Caco-2 (cell line): Measurements from ENCODE around the gene PTCH1. TPM values are rescaled to one million over a fixed set of nuclear protein-coding genes. Genes with fewer than 3 reads are reported as not detected.

Experiments used
- BruUV-seq: library from RNA; stranded (reverse); fragments of 400-500 nt; replicated peaks from 2 replicates; lab custom pipeline; 2021; lab: Mats Ljungman, UMichigan
- CTCF ChIA-PET: fragments of 300-600 bp; sonication (Branson Sonifier 250); formaldehyde crosslinking; loops from one replicate; lab custom pipeline; 2022; ENCODE audit warnings: antibody characterized with exemption; lab: Charles Lee
- POLR2A ChIA-PET: fragments of 300-600 bp; sonication (Branson Sonifier 250); formaldehyde crosslinking; loops from one replicate; lab custom pipeline; 2022; ENCODE audit warnings: antibody characterized with exemption; lab: Charles Lee
- DNase-seq, 2 experiments: peaks; one replicate each; pipeline versions ENCODE4 v3.0.0 to v3.0.0-alpha.2; 2020 to 2022
- H3K27me3 ChIP-seq: replicated peaks from 2 replicates; pipeline ENCODE4 v1.6.0; 2011; ENCODE audit warnings: low read length; ENCODE audit not compliant: control insufficient read depth, insufficient read depth
- H3K36me3 ChIP-seq: 2 replicates; pipeline ENCODE4 v1.5.1; 2011; ENCODE audit warnings: low read length; ENCODE audit not compliant: control insufficient read depth, insufficient read depth
- H3K4me1 ChIP-seq: fragments of 250-450 bp; sonication (Bioruptor Pico); 2 replicates; pipeline ENCODE4 v1.5.1; 2020; ENCODE audit warnings: mild to moderate bottlenecking
- H3K4me3 ChIP-seq: 2 replicates; pipeline ENCODE4 v1.5.1; 2011; ENCODE audit warnings: low read depth, mild to moderate bottlenecking, control low read depth, low read length
- H3K9me3 ChIP-seq: fragments of 250-450 bp; sonication (Bioruptor Pico); 2 replicates; pipeline ENCODE4 v1.5.1; 2020; ENCODE audit warnings: mild to moderate bottlenecking, moderate library complexity
- H3K27ac Mint-ChIP-seq: one replicate; pipeline ENCODE4 v1.8.0; 2022; ENCODE audit warnings: mixed read lengths; ENCODE audit not compliant: unreplicated experiment
- H3K27me3 Mint-ChIP-seq: one replicate; pipeline ENCODE4 v1.8.0; 2022; ENCODE audit warnings: mixed read lengths; ENCODE audit not compliant: insufficient read depth, unreplicated experiment
- H3K36me3 Mint-ChIP-seq: one replicate; pipeline ENCODE4 v1.8.0; 2022; ENCODE audit warnings: mild to moderate bottlenecking, mixed read lengths; ENCODE audit not compliant: insufficient read depth, unreplicated experiment
- H3K4me1 Mint-ChIP-seq: one replicate; pipeline ENCODE4 v1.8.0; 2022; ENCODE audit warnings: low read depth, mixed read lengths; ENCODE audit not compliant: unreplicated experiment
- H3K4me3 Mint-ChIP-seq: one replicate; pipeline ENCODE4 v1.8.0; 2022; ENCODE audit warnings: mild to moderate bottlenecking, moderate library complexity, mixed read lengths; ENCODE audit not compliant: unreplicated experiment
- H3K9me3 Mint-ChIP-seq: one replicate; pipeline ENCODE4 v1.8.0; 2022; ENCODE audit warnings: mixed read lengths; ENCODE audit not compliant: unreplicated experiment
- CTCF ChIP-seq, 2 experiments: fragments of 200-600 bp in 1 of 2; IDR thresholded peaks; 1 replicate in 1 of 2; 2 replicates in 1 of 2; pipeline versions ENCODE4 v1.5.1 to v1.8.0; 2011 to 2022; ENCODE audit warnings: antibody characterized with exemption in 1 of 2, control low read depth in 1 of 2, inconsistent platforms in 1 of 2, low read depth in 1 of 2, low read length in 1 of 2, mild to moderate bottlenecking in 1 of 2, moderate library complexity in 1 of 2; ENCODE audit not compliant: insufficient read depth in 1 of 2, severe bottlenecking in 1 of 2, unreplicated experiment in 1 of 2
- intact Hi-C: fragments of 100-400 bp; cut with micrococcal nuclease; formaldehyde crosslinking; loops from one replicate; pipeline ENCODE4 v1.10.0; 2022; ENCODE audit not compliant: unreplicated experiment
- total RNA-seq: library from RNA; stranded (reverse); gene quantifications from 2 replicates; pipeline ENCODE4 v1.2.3, GENCODE V29; 2022

PTCH1 gene
- total RNA-seq, 1 experiment from 2014 or later: 25.9 TPM

DNA sequence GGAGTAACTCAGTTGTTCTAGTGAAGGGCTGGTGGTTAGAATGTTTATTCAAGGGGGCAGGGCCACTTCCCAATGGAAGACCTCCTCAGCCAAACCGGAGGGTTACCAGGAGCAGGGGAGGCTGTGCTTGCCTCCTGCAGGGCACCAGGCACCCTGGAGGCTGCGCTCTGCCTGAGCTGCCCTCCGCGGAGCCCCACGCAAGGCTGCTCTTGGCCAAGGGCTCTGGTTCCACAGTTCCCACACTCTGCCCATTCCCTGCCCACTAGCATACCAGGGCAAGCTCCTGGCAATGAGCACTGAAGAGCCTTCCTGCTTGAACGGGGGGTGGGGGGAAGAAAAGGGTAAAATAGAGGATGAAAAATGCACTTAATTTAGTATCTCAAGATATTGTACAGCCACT, 35.5 kb upstream of the PTCH1 start:
- Mint-ChIP-seq H3K9me3 (no peaks in the 10 kb centered on the region), H3K4me3 (no peak overlapping the region), H3K36me3 (no peaks in the 10 kb centered on the region), H3K4me1 (no peaks in the 10 kb centered on the region), H3K27me3 (peaks cover 5% of the 10 kb centered on the region), H3K27ac (no peak overlapping the region)
- no peak overlapping the region for H3K4me3 ChIP-seq
- H3K36me3 ChIP-seq: no peaks in the 10 kb centered on the region
- no peak for DNase-seq
- ChIA-PET CTCF (no interaction called here), POLR2A (interaction anchor here (0.6 kb wide), 1 partner anchor 46 kb away, joined by 5 read pairs; no protein-coding TSS in a partner anchor)
- no peaks in the 10 kb centered on the region for H3K9me3 ChIP-seq
- no peak for TF ChIP-seq CTCF (IDR thresholded peaks at IDR 0.05; ENCODE audit: insufficient read depth in 1 of 2, low read depth in 1 of 2, low read length in 1 of 2, severe bottlenecking in 1 of 2, unreplicated experiment in 1 of 2)
- H3K4me1 ChIP-seq: no peaks in the 10 kb centered on the region
- BruUV-seq: no TSS peak
- intact Hi-C loops: no loop called here
- H3K27me3 ChIP-seq: no peaks in the 10 kb centered on the region

GRCh38 chr9:95551406-95551805, 34.6 kb upstream of the PTCH1 start:
- H3K9me3 ChIP-seq: no peaks in the 10 kb centered on the region
- H3K36me3 ChIP-seq: no peaks in the 10 kb centered on the region
- TF ChIP-seq CTCF (IDR thresholded peaks at IDR 0.05; ENCODE audit: insufficient read depth in 1 of 2, low read depth in 1 of 2, low read length in 1 of 2, severe bottlenecking in 1 of 2, unreplicated experiment in 1 of 2): no peak
- H3K4me3 Mint-ChIP-seq: no peak overlapping the region
- H3K4me1 ChIP-seq: no peaks in the 10 kb centered on the region
- POLR2A ChIA-PET: no interaction called here
- no peak for DNase-seq
- intact Hi-C loops: no loop called here
- no TSS peak for BruUV-seq
- CTCF ChIA-PET: interaction anchor here (0.7 kb wide), 1 partner anchor 37 kb away, joined by 4 read pairs; no protein-coding TSS in a partner anchor
- no peaks in the 10 kb centered on the region for H3K9me3 Mint-ChIP-seq
- H3K27me3 ChIP-seq: no peaks in the 10 kb centered on the region
- H3K4me3 ChIP-seq: no peak overlapping the region
- no peak overlapping the region for H3K27ac Mint-ChIP-seq
- no peaks in the 10 kb centered on the region for H3K4me1 Mint-ChIP-seq
- peaks cover 5% of the 10 kb centered on the region for H3K27me3 Mint-ChIP-seq
- no peaks in the 10 kb centered on the region for H3K36me3 Mint-ChIP-seq

DNA sequence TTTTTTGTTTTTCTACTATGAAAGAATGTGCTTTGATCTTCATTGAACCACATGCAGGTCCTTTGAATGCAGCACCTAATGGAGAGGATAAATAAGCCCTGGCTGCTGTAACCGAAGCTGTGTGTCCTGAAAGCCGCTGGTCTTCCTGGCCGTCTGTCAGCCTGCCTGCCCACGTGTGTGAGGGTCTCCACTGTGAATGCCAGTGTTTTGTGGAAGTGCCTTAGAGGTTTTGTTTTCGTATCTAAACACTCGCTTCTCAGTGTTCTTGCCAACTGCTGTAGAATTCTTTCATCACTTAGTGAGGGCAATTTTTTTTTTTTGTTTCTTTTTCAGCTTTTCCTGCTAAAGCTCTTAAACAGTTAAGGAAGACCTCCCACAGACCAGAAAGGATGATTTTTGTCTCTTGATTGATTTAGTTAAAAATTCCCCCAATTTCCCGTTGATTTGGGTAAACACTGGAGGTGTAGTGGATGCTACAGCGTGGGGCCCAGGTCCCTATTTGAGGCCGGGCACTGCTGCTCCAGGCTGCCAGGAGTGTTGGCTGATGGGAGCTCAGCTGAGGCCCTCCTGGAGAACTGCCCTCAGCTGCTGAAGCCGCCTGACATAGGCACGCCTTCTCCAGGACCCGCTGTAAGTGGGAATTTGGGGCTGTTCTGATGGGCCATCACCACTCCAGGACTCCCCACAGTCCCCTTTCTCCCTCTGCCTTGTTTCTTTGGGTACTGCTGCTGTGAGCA, 29.2 kb upstream of the PTCH1 start:
- Histone ChIP-seq H3K27me3 (no peaks in the 10 kb centered on the region), H3K4me3 (no peak overlapping the region), H3K9me3 (no peaks in the 10 kb centered on the region), H3K4me1 (no peaks in the 10 kb centered on the region), H3K36me3 (no peaks in the 10 kb centered on the region)
- ChIA-PET POLR2A (no interaction called here), CTCF (no interaction called here)
- TF ChIP-seq CTCF (IDR thresholded peaks at IDR 0.05; ENCODE audit: insufficient read depth in 1 of 2, low read depth in 1 of 2, low read length in 1 of 2, severe bottlenecking in 1 of 2, unreplicated experiment in 1 of 2): no peak
- no peaks in the 10 kb centered on the region for H3K9me3 Mint-ChIP-seq
- intact Hi-C loops: no loop called here
- H3K4me3 Mint-ChIP-seq: no peak overlapping the region
- no peaks in the 10 kb centered on the region for H3K4me1 Mint-ChIP-seq
- H3K36me3 Mint-ChIP-seq: no peaks in the 10 kb centered on the region
- no peak overlapping the region for H3K27ac Mint-ChIP-seq
- DNase-seq: no peak
- peaks cover 5% of the 10 kb centered on the region for H3K27me3 Mint-ChIP-seq
- BruUV-seq: no TSS peak
